AG04450 (cell line): ENCODE data around the gene KBTBD13. TPM values are rescaled to one million over a fixed set of nuclear protein-coding genes. Genes with fewer than 3 reads are reported as not detected.
A peak's percentile ranks its signal among the peaks of the same experiment; 100 is the strongest.

Source experiments
- CTCF ChIA-PET: fragments of 300-600, 350-600 bp; formaldehyde crosslinking; extraction: SDS; loops from one replicate; lab custom pipeline; 2022; ENCODE audit warnings: antibody characterized with exemption, inconsistent platforms; lab: Charles Lee
- POLR2A ChIA-PET: fragments of 350-600 bp; formaldehyde crosslinking; extraction: SDS; loops from one replicate; lab custom pipeline; 2021; ENCODE audit warnings: antibody characterized with exemption, inconsistent platforms; lab: Yijun Ruan, JAX
- DNase-seq: peaks from one replicate; pipeline ENCODE4 v3.0.0-alpha.2; 2011; ENCODE audit warnings: low read depth, low spot score
- H3K27ac ChIP-seq: one replicate; pipeline ENCODE4 v1.5.1; 2012; ENCODE audit warnings: low read depth, low read length, control low read depth
- H3K27me3 ChIP-seq: one replicate; pipeline ENCODE4 v1.6.0; 2012; ENCODE audit warnings: low read length; ENCODE audit not compliant: control insufficient read depth, insufficient read depth
- H3K4me3 ChIP-seq: 2 replicates; pipeline ENCODE4 v1.5.1; 2011; ENCODE audit warnings: mild to moderate bottlenecking, low read depth, low read length, control low read depth
- H3K9me3 ChIP-seq: 2 replicates; pipeline ENCODE4 v1.5.1; 2012; ENCODE audit warnings: low read length; ENCODE audit not compliant: control insufficient read depth, insufficient read depth
- CTCF ChIP-seq: IDR thresholded peaks from 2 replicates; pipeline ENCODE4 v1.5.1; 2011; ENCODE audit warnings: low read depth, low read length, control low read depth, inconsistent platforms
- polyA plus RNA-seq: library from polyadenylated mRNA; depleted of rRNA; stranded (reverse); fragments of >200 nt; gene quantifications from 2 replicates; pipeline ENCODE4 v1.2.3, GENCODE V29; 2011

Gene KBTBD13
- polyA plus RNA-seq, 1 experiment: not detected

- Histone ChIP-seq H3K9me3 (no peaks in the 10 kb centered on the region; the same call in 1 of the 2 replicates), H3K27me3 (no peaks in the 10 kb centered on the region), H3K27ac (no peak overlapping the region), H3K4me3 (peak overlapping the region; percentile 25)
- no peak for DNase-seq
- no peak for TF ChIP-seq CTCF
- CTCF ChIA-PET: interaction anchor here (1.6 to 7.7 kb wide), 2 partner anchors 15 to 53 kb away, joined by 7 to 127 read pairs; no protein-coding TSS in a partner anchor
- POLR2A ChIA-PET: interaction anchor here (0.6 to 1.2 kb wide), 4 partner anchors 15 to 30 kb away, joined by 3 read pairs; partner anchors contain the start of gene RASL12
These were observed 27.1 kb upstream of the KBTBD13 start for GRCh38 chr15:65049418-65049840.

- H3K27me3 ChIP-seq: no peaks in the 10 kb centered on the region
- CTCF ChIA-PET: interaction anchor here (0.6 to 7.7 kb wide), 4 partner anchors 10 to 121 kb away, joined by 4 to 127 read pairs (median 6); no protein-coding TSS in a partner anchor
- no peak for TF ChIP-seq CTCF
- no peaks in the 10 kb centered on the region; the same call in 1 of the 2 replicates for H3K9me3 ChIP-seq
- POLR2A ChIA-PET: interaction anchor here (0.7 to 1.2 kb wide), 2 partner anchors 29 to 1339 kb away, joined by 3 to 7 read pairs; no protein-coding TSS in a partner anchor
- H3K4me3 ChIP-seq: no peak overlapping the region
- DNase-seq: no peak
- peak overlapping the region; percentile 61 for H3K27ac ChIP-seq
These were observed 26.3 kb upstream of the KBTBD13 start for GRCh38 chr15:65050270-65050669.

- ChIA-PET POLR2A (interaction anchor here (0.7 kb wide), 1 partner anchor 14 kb away, joined by 9 read pairs; no protein-coding TSS in a partner anchor), CTCF (interaction anchor here (1.4 to 7.7 kb wide), 5 partner anchors 12 to 51 kb away, joined by 4 to 127 read pairs (median 36); partner anchors contain the start of gene RASL12)
- H3K9me3 ChIP-seq: no peaks in the 10 kb centered on the region; the same call in 1 of the 2 replicates
- TF ChIP-seq CTCF: no peak
- H3K27ac ChIP-seq: no peak overlapping the region
- H3K27me3 ChIP-seq: no peaks in the 10 kb centered on the region
- no peak overlapping the region for H3K4me3 ChIP-seq
- DNase-seq: no peak
These were observed 25.3 kb upstream of the KBTBD13 start for GRCh38 chr15:65051266-65051665.

GRCh38 chr15:65052956-65053355, 23.6 kb upstream of the KBTBD13 start:
- ChIA-PET CTCF (interaction anchor here (1.1 to 7.7 kb wide), 7 partner anchors 11 to 57 kb away, joined by 4 to 127 read pairs (median 24); no protein-coding TSS in a partner anchor), POLR2A (interaction anchor here (1.5 to 3.4 kb wide), 2 partner anchors 16 to 48 kb away, joined by 4 to 16 read pairs; partner anchors contain the start of gene RASL12)
- DNase-seq: no peak
- Histone ChIP-seq H3K9me3 (no peaks in the 10 kb centered on the region; the same call in 1 of the 2 replicates), H3K27me3 (no peaks in the 10 kb centered on the region), H3K27ac (no peak overlapping the region), H3K4me3 (no peak overlapping the region)
- TF ChIP-seq CTCF: no peak
